Gastroesophageal sphincter (tissue), 4 donors: ENCODE data around the gene ITGB6. TPM values are rescaled to one million over a fixed set of nuclear protein-coding genes. Genes with fewer than 3 reads are reported as not detected.

Experiments
- ATAC-seq: fragments of 150-250 bp; one replicate; pipeline ENCODE4 v1.9.1; 2016; ENCODE audit warnings: mild to moderate bottlenecking, moderate library complexity
- H3K27ac ChIP-seq, 4 donors: fragments of 200-600 bp; sonication (generic) in 3 of 4; 1 replicate in 3 of 4; 2 replicates in 1 of 4; pipeline ENCODE4 v1.5.1; 2016 to 2019
- H3K27me3 ChIP-seq: fragments of 200-600 bp; sonication (generic); one replicate; pipeline ENCODE4 v1.5.1; 2019
- H3K36me3 ChIP-seq, 2 donors: fragments of 200-600 bp; sonication (generic); one replicate each; pipeline ENCODE4 v1.5.1; 2019; ENCODE audit warnings: control low read depth in 1 of 2
- H3K4me1 ChIP-seq, 3 donors: fragments of 200-600 bp; sonication (generic); 1 replicate in 2 of 3; 2 replicates in 1 of 3; pipeline ENCODE4 v1.5.1; 2016 to 2019; ENCODE audit warnings: control low read depth in 2 of 3
- H3K4me3 ChIP-seq, 2 donors: fragments of 200-600 bp; sonication (generic); one replicate each; pipeline ENCODE4 v1.5.1; 2019; ENCODE audit warnings: mild to moderate bottlenecking in 1 of 2, moderate library complexity in 1 of 2
- H3K9me3 ChIP-seq, 3 donors: fragments of 200-600 bp; sonication (generic); one replicate each; pipeline ENCODE4 v1.5.1; 2017 to 2019; ENCODE audit warnings: control low read depth in 2 of 3
- EP300 ChIP-seq: sonication (generic); formaldehyde crosslinking; IDR thresholded peaks from one replicate; pipeline ENCODE4 v1.6.1; 2017; ENCODE audit warnings: antibody characterized with exemption, mild to moderate bottlenecking
- POLR2A ChIP-seq, 2 donors: fragments of 450-650 bp; IDR thresholded peaks; one replicate each; pipeline ENCODE4 v1.6.1; 2017; ENCODE audit warnings: antibody characterized with exemption in 2 of 2, mild to moderate bottlenecking in 2 of 2, moderate library complexity in 1 of 2
- POLR2AphosphoS5 ChIP-seq: sonication (generic); formaldehyde crosslinking; IDR thresholded peaks from one replicate; pipeline ENCODE4 v1.6.1; 2017; ENCODE audit warnings: antibody characterized with exemption
- WGBS, 2 donors: methylation state at CpG; one replicate each; pipeline ENCODE4 v1.1.5; 2018; ENCODE audit warnings: low coverage in 1 of 2; 5-methylcytosine and 5-hydroxymethylcytosine counted together
- total RNA-seq, 4 donors: library from RNA; depleted of rRNA; stranded (reverse); fragments of >200 nt; gene quantifications; one replicate each; pipeline ENCODE4 v1.1.0, GENCODE V29; 2016
- TF ChIP-seq, protein P1 (sequence below), 4 experiments: fragments of 200-600 bp in 2 of 4; fragments of 450-650 bp in 2 of 4; sonication (generic) in 1 of 4; IDR thresholded peaks; one replicate each; pipeline ENCODE4 v1.5.1; 2017 to 2019; ENCODE audit warnings: antibody characterized with exemption in 4 of 4, mild to moderate bottlenecking in 2 of 4, moderate library complexity in 2 of 4

ITGB6 gene
- total RNA-seq, 4 donors from 2014 or later, result 2.2 TPM; not detected in 3

DNA sequence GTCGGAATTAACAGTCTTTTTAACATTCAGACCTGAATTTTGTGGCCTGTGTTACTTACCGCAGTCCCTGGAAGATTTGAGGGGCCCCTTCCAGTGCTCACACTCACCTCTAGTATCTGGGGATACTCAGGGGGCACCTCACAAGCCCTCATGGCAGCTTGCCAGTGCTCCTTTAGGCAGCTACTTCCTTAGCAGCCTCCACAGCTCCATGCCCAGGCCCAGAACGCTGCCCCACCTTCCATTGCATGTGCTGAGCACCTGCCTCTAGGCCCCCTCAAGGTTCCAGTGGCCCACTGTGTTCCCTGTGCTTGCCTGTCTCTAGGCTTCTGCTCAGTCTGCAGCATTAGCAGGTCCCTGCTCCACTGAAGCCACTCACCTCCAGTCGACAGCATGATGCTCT lies 107.6 kb downstream of the ITGB6 start:
- peaks cover 3 to 63% (median 4%) of the 10 kb centered on the region in 3 donors for H3K9me3 ChIP-seq
- TF ChIP-seq POLR2A (IDR thresholded peaks at IDR 0.05) (no peak), EP300 (no peak), POLR2AphosphoS5 (no peak)
- TF ChIP-seq, protein P1, sequence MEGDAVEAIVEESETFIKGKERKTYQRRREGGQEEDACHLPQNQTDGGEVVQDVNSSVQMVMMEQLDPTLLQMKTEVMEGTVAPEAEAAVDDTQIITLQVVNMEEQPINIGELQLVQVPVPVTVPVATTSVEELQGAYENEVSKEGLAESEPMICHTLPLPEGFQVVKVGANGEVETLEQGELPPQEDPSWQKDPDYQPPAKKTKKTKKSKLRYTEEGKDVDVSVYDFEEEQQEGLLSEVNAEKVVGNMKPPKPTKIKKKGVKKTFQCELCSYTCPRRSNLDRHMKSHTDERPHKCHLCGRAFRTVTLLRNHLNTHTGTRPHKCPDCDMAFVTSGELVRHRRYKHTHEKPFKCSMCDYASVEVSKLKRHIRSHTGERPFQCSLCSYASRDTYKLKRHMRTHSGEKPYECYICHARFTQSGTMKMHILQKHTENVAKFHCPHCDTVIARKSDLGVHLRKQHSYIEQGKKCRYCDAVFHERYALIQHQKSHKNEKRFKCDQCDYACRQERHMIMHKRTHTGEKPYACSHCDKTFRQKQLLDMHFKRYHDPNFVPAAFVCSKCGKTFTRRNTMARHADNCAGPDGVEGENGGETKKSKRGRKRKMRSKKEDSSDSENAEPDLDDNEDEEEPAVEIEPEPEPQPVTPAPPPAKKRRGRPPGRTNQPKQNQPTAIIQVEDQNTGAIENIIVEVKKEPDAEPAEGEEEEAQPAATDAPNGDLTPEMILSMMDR (IDR thresholded peaks at IDR 0.05), result no peak

GRCh38 chr2:160091381-160091780 lies 108.7 kb downstream of the ITGB6 start:
- Histone ChIP-seq H3K4me1 (no peaks in the 10 kb centered on the region), H3K27ac (no peak overlapping the region), H3K36me3 (no peaks in the 10 kb centered on the region), H3K9me3 (peaks cover 3 to 74% (median 6%) of the 10 kb centered on the region in 3 donors), H3K4me3 (no peak overlapping the region), H3K27me3 (no peaks in the 10 kb centered on the region)
- no peak for ATAC-seq
- TF ChIP-seq EP300 (no peak), POLR2AphosphoS5 (no peak), POLR2A (IDR thresholded peaks at IDR 0.05) (no peak)
- TF ChIP-seq, protein P1 (IDR thresholded peaks at IDR 0.05), result no peak

More for the DNA sequence above, 107.6 kb downstream of the ITGB6 start:
- ATAC-seq, result no peak
- Histone ChIP-seq H3K4me3 (no peak overlapping the region), H3K27ac (no peak overlapping the region), H3K4me1 (no peaks in the 10 kb centered on the region), H3K27me3 (no peaks in the 10 kb centered on the region), H3K36me3 (no peaks in the 10 kb centered on the region)
- WGBS, 2 donors, result 73 to 80% methylated on average over 1 to 2 of the region's 4 CpGs

DNA sequence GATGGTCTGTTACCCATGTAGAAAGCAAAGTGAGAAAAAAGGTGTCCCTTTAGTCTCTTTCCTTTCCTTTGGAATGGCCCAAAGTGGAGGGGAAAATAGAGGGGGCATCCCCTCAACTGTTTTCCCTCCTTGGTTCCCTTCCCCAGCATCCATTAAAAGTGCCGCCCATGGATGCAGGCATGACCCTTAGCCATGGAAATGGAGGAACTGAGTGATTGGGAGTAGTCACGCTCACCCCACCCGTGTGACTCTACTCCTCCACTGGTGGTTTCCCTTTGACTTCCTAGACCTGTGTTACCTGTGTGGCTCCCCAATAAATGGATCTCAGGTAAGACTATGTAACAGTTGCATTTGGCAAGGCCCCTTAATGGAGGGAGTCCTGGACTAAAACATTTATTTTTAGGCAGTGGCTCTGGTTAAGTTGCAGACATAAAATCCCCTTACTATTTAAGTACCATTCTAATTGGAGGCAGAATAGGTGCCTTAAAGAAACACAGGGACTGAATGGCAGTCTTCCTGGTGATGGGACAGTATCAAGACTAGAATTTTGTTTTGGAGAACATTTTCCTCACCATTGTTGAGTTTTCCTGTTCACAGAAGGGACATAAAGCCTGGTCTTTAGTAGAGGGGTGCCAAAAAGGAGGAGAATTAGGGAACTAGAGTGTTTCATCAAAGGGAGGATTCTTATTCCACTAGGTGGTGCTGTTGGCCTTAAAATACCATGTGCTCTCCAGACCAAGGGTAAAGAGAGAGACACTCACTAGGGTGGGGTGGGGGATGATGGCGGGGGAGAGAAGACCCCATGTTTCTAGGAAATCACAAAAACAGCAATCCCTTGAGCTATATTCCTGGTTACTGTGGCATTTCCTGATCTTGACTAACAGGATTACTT lies 112.0 kb downstream of the ITGB6 start:
- TF ChIP-seq POLR2AphosphoS5 (no peak), POLR2A (IDR thresholded peaks at IDR 0.05) (no peak), EP300 (no peak)
- TF ChIP-seq, protein P1 (IDR thresholded peaks at IDR 0.05), result no peak
- H3K9me3 ChIP-seq, result peaks cover 3 to 95% (median 6%) of the 10 kb centered on the region in 3 donors
- 62 to 82% methylated on average over 3 to 4 of the region's 4 CpGs for WGBS, 2 donors
- H3K4me1 ChIP-seq, result no peaks in the 10 kb centered on the region
- no peaks in the 10 kb centered on the region for H3K36me3 ChIP-seq
- H3K27ac ChIP-seq, result no peak overlapping the region
- no peak for ATAC-seq
- no peak overlapping the region for H3K4me3 ChIP-seq
- H3K27me3 ChIP-seq, result no peaks in the 10 kb centered on the region

DNA sequence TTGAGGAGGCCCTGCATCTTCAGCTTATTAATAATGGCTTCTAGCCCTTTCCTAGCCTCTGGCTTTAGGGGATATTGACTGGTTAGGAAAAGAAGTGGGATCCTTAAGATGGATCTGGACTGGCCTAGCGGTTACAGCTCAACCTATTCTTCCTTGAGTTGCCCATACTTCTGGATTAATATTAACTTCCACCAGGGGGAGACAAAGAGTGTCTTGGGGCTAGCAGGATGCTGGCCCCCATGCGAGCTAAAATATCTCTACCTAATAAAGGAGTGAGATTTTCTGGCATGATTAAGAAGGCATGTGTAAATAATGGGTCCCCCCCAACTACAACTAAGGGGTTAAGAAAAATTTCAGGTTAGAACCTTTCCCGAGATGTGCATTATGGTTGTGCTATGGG lies 114.4 kb downstream of the ITGB6 start:
- no peak overlapping the region for H3K27ac ChIP-seq
- peaks cover 3 to 72% (median 6%) of the 10 kb centered on the region in 3 donors for H3K9me3 ChIP-seq
- ATAC-seq, result no peak
- no peaks in the 10 kb centered on the region for H3K27me3 ChIP-seq
- 67 to 74% methylated on average over 2 to 3 of the region's 3 CpGs for WGBS, 2 donors
- no peaks in the 10 kb centered on the region for H3K4me1 ChIP-seq
- TF ChIP-seq, protein P1 (IDR thresholded peaks at IDR 0.05), result no peak
- TF ChIP-seq POLR2A (IDR thresholded peaks at IDR 0.05), result no peak
- no peak for TF ChIP-seq POLR2AphosphoS5
- no peak for TF ChIP-seq EP300
- H3K4me3 ChIP-seq, result no peak overlapping the region
- no peaks in the 10 kb centered on the region for H3K36me3 ChIP-seq
